ENCODE results near the gene ATG101.

DNA sequence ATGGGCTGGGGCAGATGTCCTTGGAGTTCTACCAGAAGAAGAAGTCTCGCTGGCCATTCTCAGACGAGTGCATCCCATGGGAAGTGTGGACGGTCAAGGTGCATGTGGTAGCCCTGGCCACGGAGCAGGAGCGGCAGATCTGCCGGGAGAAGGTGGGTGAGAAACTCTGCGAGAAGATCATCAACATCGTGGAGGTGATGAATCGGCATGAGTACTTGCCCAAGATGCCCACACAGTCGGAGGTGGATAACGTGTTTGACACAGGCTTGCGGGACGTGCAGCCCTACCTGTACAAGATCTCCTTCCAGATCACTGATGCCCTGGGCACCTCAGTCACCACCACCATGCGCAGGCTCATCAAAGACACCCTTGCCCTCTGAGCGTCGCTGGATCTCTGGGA is 7.0 kb downstream of the ATG101 start:
- TF ChIP-seq, protein P1, sequence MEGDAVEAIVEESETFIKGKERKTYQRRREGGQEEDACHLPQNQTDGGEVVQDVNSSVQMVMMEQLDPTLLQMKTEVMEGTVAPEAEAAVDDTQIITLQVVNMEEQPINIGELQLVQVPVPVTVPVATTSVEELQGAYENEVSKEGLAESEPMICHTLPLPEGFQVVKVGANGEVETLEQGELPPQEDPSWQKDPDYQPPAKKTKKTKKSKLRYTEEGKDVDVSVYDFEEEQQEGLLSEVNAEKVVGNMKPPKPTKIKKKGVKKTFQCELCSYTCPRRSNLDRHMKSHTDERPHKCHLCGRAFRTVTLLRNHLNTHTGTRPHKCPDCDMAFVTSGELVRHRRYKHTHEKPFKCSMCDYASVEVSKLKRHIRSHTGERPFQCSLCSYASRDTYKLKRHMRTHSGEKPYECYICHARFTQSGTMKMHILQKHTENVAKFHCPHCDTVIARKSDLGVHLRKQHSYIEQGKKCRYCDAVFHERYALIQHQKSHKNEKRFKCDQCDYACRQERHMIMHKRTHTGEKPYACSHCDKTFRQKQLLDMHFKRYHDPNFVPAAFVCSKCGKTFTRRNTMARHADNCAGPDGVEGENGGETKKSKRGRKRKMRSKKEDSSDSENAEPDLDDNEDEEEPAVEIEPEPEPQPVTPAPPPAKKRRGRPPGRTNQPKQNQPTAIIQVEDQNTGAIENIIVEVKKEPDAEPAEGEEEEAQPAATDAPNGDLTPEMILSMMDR (IDR thresholded peaks at IDR 0.05; ENCODE audit: control extremely low read depth in 1 of 3, insufficient read depth in 1 of 3, low read depth in 1 of 3, low read length in 3 of 3), result no peak
- TF ChIP-seq PHF8 (conservative IDR thresholded peaks at IDR 0.05; ENCODE audit: low read depth, low read length) (no peak), CREB1 (IDR thresholded peaks at IDR 0.05) (no peak), JUN (IDR thresholded peaks at IDR 0.05; ENCODE audit: low read depth, low read length) (no peak), POLR2AphosphoS5 (IDR thresholded peaks at IDR 0.05; ENCODE audit: low read depth, low read length) (no peak), RFX5 (IDR thresholded peaks at IDR 0.05; ENCODE audit: borderline replicate concordance, low read depth, low read length) (no peak), SP1 (IDR thresholded peaks at IDR 0.05; ENCODE audit: low read depth, low read length) (no peak), CHD2 (IDR thresholded peaks at IDR 0.05; ENCODE audit: low read length) (no peak), FOSL1 (IDR thresholded peaks at IDR 0.05; ENCODE audit: insufficient read depth, low read depth, low read length) (no peak), MAFK (IDR thresholded peaks at IDR 0.05; ENCODE audit: low read depth, low read length) (no peak), POLR2A (IDR thresholded peaks at IDR 0.05; ENCODE audit: control extremely low read depth in 1 of 2, low read depth in 2 of 2, low read length in 2 of 2) (no peak), ZNF274 (IDR thresholded peaks at IDR 0.05; ENCODE audit: borderline replicate concordance, extremely low read depth, low read length) (no peak)
- TF ChIP-seq, protein P2, sequence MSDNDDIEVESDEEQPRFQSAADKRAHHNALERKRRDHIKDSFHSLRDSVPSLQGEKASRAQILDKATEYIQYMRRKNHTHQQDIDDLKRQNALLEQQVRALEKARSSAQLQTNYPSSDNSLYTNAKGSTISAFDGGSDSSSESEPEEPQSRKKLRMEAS (IDR thresholded peaks at IDR 0.05), result no peak
- TF ChIP-seq, protein P3, sequence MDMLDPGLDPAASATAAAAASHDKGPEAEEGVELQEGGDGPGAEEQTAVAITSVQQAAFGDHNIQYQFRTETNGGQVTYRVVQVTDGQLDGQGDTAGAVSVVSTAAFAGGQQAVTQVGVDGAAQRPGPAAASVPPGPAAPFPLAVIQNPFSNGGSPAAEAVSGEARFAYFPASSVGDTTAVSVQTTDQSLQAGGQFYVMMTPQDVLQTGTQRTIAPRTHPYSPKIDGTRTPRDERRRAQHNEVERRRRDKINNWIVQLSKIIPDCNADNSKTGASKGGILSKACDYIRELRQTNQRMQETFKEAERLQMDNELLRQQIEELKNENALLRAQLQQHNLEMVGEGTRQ (IDR thresholded peaks at IDR 0.05; ENCODE audit: low read length), result no peak

Measured in H1 (cell line).